GM18502 (cell line): ENCODE data around the gene TLE3.

Experiments used
- ATAC-seq: cut with Tn5 transposase; IDR thresholded peaks from one replicate; pipeline ENCODE4 v1.9.1; 2021; ENCODE audit warnings: mild to moderate bottlenecking; ENCODE audit not compliant: unreplicated experiment, poor library complexity

Gene TLE3

GRCh38 chr15:70053001-70053715 lies 44.6 kb downstream of the TLE3 start:
- ATAC-seq = no peak

- ATAC-seq = no peak
Measured at GRCh38 chr15:70051948-70052633, 45.6 kb downstream of the TLE3 start.

GRCh38 chr15:70050970-70051369 lies 46.7 kb downstream of the TLE3 start:
- no peak for ATAC-seq

- ATAC-seq = no peak
Measured at GRCh38 chr15:70050441-70050840, 47.3 kb downstream of the TLE3 start.

- ATAC-seq = no peak
Measured at GRCh38 chr15:70049701-70050301, 47.9 kb downstream of the TLE3 start.

- ATAC-seq = no peak
Measured at GRCh38 chr15:70048578-70049514, 48.9 kb downstream of the TLE3 start.

GRCh38 chr15:70048198-70048565 lies 49.5 kb downstream of the TLE3 start:
- ATAC-seq = no peak

GRCh38 chr15:70047386-70048197 lies 50.1 kb downstream of the TLE3 start:
- no peak for ATAC-seq

- no peak for ATAC-seq
Measured at GRCh38 chr15:70046679-70047369, 50.9 kb downstream of the TLE3 start.

- ATAC-seq = no peak
Measured at GRCh38 chr15:70045045-70045444, 52.7 kb downstream of the TLE3 start.

- no peak for ATAC-seq
Measured at GRCh38 chr15:70044168-70044567, 53.5 kb downstream of the TLE3 start.

- no peak for ATAC-seq
Measured at GRCh38 chr15:70043590-70043989, 54.1 kb downstream of the TLE3 start.

- ATAC-seq = no peak
Measured at GRCh38 chr15:70042553-70043214, 55.0 kb downstream of the TLE3 start.

GRCh38 chr15:70039917-70040316 lies 57.8 kb downstream of the TLE3 start:
- ATAC-seq = no peak

GRCh38 chr15:70038730-70039392 lies 58.9 kb downstream of the TLE3 start:
- ATAC-seq = no peak

- no peak for ATAC-seq
Measured at GRCh38 chr15:70037292-70037640, 60.5 kb downstream of the TLE3 start.

- peak; percentile 73 for ATAC-seq
Measured at GRCh38 chr15:70036585-70037291, 61.0 kb downstream of the TLE3 start.

GRCh38 chr15:70035719-70036077 lies 62.0 kb downstream of the TLE3 start:
- ATAC-seq = peak; percentile 65
